GM21825 (cell line): Measurements from ENCODE around the gene SLC24A4.

Experiments used
- ATAC-seq: cut with Tn5 transposase; IDR thresholded peaks from one replicate; pipeline ENCODE4 v1.9.1; 2021; ENCODE audit warnings: mild to moderate bottlenecking, moderate library complexity; ENCODE audit not compliant: unreplicated experiment

The SLC24A4 gene

GRCh38 chr14:92360651-92361370 is 37.8 kb downstream of the SLC24A4 start:
- ATAC-seq: no peak

- ATAC-seq: no peak
Measured at GRCh38 chr14:92362781-92363235, 39.8 kb downstream of the SLC24A4 start.

- ATAC-seq: no peak
Measured at GRCh38 chr14:92366237-92366636, 43.3 kb downstream of the SLC24A4 start.

GRCh38 chr14:92368001-92368400 is 45.0 kb downstream of the SLC24A4 start:
- ATAC-seq: no peak

- ATAC-seq: no peak
Measured at GRCh38 chr14:92369097-92369496, 46.1 kb downstream of the SLC24A4 start.

- ATAC-seq: no peak
Measured at GRCh38 chr14:92372230-92372629, 49.3 kb downstream of the SLC24A4 start.

GRCh38 chr14:92373336-92373735 is 50.4 kb downstream of the SLC24A4 start:
- no peak for ATAC-seq

- no peak for ATAC-seq
Measured at GRCh38 chr14:92380131-92380530, 57.2 kb downstream of the SLC24A4 start.

GRCh38 chr14:92380582-92380981 is 57.6 kb downstream of the SLC24A4 start:
- no peak for ATAC-seq

- ATAC-seq: no peak
Measured at GRCh38 chr14:92382677-92383076, 59.7 kb downstream of the SLC24A4 start.

- ATAC-seq: no peak
Measured at GRCh38 chr14:92383805-92384204, 60.8 kb downstream of the SLC24A4 start.

GRCh38 chr14:92384461-92385133 is 61.6 kb downstream of the SLC24A4 start:
- ATAC-seq: no peak

GRCh38 chr14:92385561-92385960 is 62.6 kb downstream of the SLC24A4 start:
- ATAC-seq: no peak

GRCh38 chr14:92386165-92386564 is 63.2 kb downstream of the SLC24A4 start:
- ATAC-seq: no peak

GRCh38 chr14:92386637-92387036 is 63.7 kb downstream of the SLC24A4 start:
- ATAC-seq: no peak

- no peak for ATAC-seq
Measured at GRCh38 chr14:92387578-92387977, 64.6 kb downstream of the SLC24A4 start.

GRCh38 chr14:92389598-92390158 is 66.7 kb downstream of the SLC24A4 start:
- no peak for ATAC-seq

GRCh38 chr14:92391726-92392125 is 68.8 kb downstream of the SLC24A4 start:
- no peak for ATAC-seq

GRCh38 chr14:92392711-92393110 is 69.7 kb downstream of the SLC24A4 start:
- ATAC-seq: no peak

- ATAC-seq: no peak
Measured at GRCh38 chr14:92397150-92397952, 74.4 kb downstream of the SLC24A4 start.

GRCh38 chr14:92397953-92398564 is 75.1 kb downstream of the SLC24A4 start:
- no peak for ATAC-seq
